Stimulated activated CD4-positive, alpha-beta T cell treated with anti-CD3 and anti-CD28 coated beads, Interleukin-4, amount 100 ng/mL, for 4 hours (primary cell): ENCODE measurements around the gene SNRPA1.

Experiments used
- DNase-seq, 2 experiments: peaks; one replicate each; pipeline ENCODE4 v3.0.0-alpha.2; 2020

SNRPA1 gene

GRCh38 chr15:101318147-101318819 lies 23.2 kb upstream of the SNRPA1 start:
- DNase-seq: no peak

- no peak for DNase-seq
Measured at GRCh38 chr15:101317336-101317872, 22.4 kb upstream of the SNRPA1 start.

- no peak for DNase-seq
Measured at GRCh38 chr15:101316529-101316928, 21.5 kb upstream of the SNRPA1 start.

- no peak for DNase-seq
Measured at GRCh38 chr15:101315736-101316135, 20.7 kb upstream of the SNRPA1 start.

GRCh38 chr15:101314336-101315125 lies 19.5 kb upstream of the SNRPA1 start:
- DNase-seq: no peak

- DNase-seq: no peak
Measured at GRCh38 chr15:101313041-101313761, 18.2 kb upstream of the SNRPA1 start.

GRCh38 chr15:101310508-101310907 lies 15.5 kb upstream of the SNRPA1 start:
- DNase-seq: no peak

- DNase-seq: no peak
Measured at GRCh38 chr15:101310161-101310480, 15.1 kb upstream of the SNRPA1 start.

GRCh38 chr15:101309436-101310160 lies 14.6 kb upstream of the SNRPA1 start:
- no peak for DNase-seq

- no peak for DNase-seq
Measured at GRCh38 chr15:101308604-101309435, 13.8 kb upstream of the SNRPA1 start.

- no peak for DNase-seq
Measured at GRCh38 chr15:101307897-101308603, 13.0 kb upstream of the SNRPA1 start.

GRCh38 chr15:101307048-101307896 lies 12.2 kb upstream of the SNRPA1 start:
- DNase-seq: no peak

- no peak for DNase-seq
Measured at GRCh38 chr15:101306341-101307047, 11.4 kb upstream of the SNRPA1 start.

- DNase-seq: no peak
Measured at GRCh38 chr15:101305820-101306255, 10.8 kb upstream of the SNRPA1 start.

GRCh38 chr15:101303408-101303807 lies 8.4 kb upstream of the SNRPA1 start:
- no peak for DNase-seq

- DNase-seq: no peak
Measured at GRCh38 chr15:101296418-101297405, 1.7 kb upstream of the SNRPA1 start.

- DNase-seq: no peak
Measured at GRCh38 chr15:101295607-101296161, 636 bp upstream of the SNRPA1 start.

- no peak for DNase-seq
Measured at GRCh38 chr15:101293122-101293521, 1.9 kb downstream of the SNRPA1 start.
